ENCODE results near the gene ZNF263. TPM values are rescaled to one million over a fixed set of nuclear protein-coding genes. Genes with fewer than 3 reads are reported as not detected.

ZNF263 gene
- total and polyA plus RNA-seq, 2 of the 13 experiments (the other 11 are each of a cell fraction or from before 2014, with no cell fraction given) = 10.2 to 41.2 TPM

DNA sequence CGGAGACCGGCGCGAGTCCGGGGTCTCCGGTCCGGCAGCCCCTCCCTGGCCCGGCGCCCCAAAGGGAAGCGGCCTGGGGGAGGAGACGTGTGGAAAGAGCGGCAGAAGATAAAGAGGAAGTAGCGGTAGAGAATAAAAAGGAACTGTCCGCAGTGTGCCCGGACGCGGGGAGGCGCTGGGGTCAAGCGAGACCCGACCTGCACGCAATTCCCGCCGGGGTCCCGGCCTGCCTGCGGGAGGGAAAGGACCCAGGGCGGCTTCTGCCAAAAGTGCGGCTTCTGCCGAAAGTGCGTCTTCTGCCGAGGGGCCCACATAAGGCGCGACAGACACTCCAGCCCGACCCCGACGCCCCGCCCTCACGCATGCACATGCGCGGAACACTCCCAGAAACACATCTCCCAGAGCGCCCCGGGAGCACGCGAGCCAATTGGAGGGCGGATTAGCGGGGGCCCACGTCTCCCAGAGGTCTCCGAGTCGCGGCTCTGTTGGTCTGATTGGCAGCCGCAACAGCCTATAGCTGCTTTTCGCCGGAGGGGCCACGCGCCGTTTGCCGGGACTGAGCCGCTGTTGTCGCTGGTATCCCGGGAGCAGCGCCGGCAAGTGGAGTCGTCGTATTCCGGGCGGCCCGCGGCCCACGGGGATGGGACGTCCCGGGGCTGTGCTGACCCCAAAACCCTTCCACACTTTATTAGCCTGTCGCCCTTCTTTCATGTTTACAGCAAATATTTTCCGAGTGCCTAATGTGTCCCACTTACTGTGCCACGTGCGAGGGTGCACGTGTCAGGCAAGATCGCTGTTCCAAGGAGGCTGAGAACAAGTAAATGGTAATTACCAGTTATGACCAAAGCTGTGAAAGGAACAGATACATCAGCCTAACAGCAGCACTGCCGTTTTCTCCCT lies 18.9 kb upstream of the ZNF263 start (continued):
- TF ChIP-seq, protein P1, sequence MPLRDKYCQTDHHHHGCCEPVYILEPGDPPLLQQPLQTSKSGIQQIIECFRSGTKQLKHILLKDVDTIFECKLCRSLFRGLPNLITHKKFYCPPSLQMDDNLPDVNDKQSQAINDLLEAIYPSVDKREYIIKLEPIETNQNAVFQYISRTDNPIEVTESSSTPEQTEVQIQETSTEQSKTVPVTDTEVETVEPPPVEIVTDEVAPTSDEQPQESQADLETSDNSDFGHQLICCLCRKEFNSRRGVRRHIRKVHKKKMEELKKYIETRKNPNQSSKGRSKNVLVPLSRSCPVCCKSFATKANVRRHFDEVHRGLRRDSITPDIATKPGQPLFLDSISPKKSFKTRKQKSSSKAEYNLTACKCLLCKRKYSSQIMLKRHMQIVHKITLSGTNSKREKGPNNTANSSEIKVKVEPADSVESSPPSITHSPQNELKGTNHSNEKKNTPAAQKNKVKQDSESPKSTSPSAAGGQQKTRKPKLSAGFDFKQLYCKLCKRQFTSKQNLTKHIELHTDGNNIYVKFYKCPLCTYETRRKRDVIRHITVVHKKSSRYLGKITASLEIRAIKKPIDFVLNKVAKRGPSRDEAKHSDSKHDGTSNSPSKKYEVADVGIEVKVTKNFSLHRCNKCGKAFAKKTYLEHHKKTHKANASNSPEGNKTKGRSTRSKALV (CRISPR knock-in tag; IDR thresholded peaks at IDR 0.05) = 0 out of 2 replicates have a peak, but pooled peaks have one; percentile 3
- TF ChIP-seq FOXA3 (CRISPR knock-in tag; IDR thresholded peaks at IDR 0.05) = no peak; the same call in 1 of the 2 replicates
- TF ChIP-seq, protein P2, sequence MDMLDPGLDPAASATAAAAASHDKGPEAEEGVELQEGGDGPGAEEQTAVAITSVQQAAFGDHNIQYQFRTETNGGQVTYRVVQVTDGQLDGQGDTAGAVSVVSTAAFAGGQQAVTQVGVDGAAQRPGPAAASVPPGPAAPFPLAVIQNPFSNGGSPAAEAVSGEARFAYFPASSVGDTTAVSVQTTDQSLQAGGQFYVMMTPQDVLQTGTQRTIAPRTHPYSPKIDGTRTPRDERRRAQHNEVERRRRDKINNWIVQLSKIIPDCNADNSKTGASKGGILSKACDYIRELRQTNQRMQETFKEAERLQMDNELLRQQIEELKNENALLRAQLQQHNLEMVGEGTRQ (IDR thresholded peaks at IDR 0.05; ENCODE audit: low read depth, low read length) = peak; percentile 46
- TF ChIP-seq, protein P2 (CRISPR knock-in tag; IDR thresholded peaks at IDR 0.05; ENCODE audit: borderline replicate concordance) = peak; percentile 65; the same call in 1 of the 2 replicates
- TF ChIP-seq, protein P3, sequence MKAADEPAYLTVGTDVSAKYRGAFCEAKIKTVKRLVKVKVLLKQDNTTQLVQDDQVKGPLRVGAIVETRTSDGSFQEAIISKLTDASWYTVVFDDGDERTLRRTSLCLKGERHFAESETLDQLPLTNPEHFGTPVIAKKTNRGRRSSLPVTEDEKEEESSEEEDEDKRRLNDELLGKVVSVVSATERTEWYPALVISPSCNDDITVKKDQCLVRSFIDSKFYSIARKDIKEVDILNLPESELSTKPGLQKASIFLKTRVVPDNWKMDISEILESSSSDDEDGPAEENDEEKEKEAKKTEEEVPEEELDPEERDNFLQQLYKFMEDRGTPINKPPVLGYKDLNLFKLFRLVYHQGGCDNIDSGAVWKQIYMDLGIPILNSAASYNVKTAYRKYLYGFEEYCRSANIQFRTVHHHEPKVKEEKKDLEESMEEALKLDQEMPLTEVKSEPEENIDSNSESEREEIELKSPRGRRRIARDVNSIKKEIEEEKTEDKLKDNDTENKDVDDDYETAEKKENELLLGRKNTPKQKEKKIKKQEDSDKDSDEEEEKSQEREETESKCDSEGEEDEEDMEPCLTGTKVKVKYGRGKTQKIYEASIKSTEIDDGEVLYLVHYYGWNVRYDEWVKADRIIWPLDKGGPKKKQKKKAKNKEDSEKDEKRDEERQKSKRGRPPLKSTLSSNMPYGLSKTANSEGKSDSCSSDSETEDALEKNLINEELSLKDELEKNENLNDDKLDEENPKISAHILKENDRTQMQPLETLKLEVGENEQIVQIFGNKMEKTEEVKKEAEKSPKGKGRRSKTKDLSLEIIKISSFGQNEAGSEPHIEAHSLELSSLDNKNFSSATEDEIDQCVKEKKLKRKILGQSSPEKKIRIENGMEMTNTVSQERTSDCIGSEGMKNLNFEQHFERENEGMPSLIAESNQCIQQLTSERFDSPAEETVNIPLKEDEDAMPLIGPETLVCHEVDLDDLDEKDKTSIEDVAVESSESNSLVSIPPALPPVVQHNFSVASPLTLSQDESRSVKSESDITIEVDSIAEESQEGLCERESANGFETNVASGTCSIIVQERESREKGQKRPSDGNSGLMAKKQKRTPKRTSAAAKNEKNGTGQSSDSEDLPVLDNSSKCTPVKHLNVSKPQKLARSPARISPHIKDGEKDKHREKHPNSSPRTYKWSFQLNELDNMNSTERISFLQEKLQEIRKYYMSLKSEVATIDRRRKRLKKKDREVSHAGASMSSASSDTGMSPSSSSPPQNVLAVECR (CRISPR knock-in tag; IDR thresholded peaks at IDR 0.05; ENCODE audit: borderline replicate concordance) = peak; percentile 93
- TF ChIP-seq TEAD2 (CRISPR knock-in tag; IDR thresholded peaks at IDR 0.05) = no peak; the same call in 1 of the 2 replicates
- TF ChIP-seq, protein P4, sequence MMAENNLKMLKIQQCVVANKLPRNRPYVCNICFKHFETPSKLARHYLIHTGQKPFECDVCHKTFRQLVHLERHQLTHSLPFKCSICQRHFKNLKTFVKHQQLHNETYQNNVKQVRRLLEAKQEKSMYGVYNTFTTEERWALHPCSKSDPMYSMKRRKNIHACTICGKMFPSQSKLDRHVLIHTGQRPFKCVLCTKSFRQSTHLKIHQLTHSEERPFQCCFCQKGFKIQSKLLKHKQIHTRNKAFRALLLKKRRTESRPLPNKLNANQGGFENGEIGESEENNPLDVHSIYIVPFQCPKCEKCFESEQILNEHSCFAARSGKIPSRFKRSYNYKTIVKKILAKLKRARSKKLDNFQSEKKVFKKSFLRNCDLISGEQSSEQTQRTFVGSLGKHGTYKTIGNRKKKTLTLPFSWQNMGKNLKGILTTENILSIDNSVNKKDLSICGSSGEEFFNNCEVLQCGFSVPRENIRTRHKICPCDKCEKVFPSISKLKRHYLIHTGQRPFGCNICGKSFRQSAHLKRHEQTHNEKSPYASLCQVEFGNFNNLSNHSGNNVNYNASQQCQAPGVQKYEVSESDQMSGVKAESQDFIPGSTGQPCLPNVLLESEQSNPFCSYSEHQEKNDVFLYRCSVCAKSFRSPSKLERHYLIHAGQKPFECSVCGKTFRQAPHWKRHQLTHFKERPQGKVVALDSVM (CRISPR knock-in tag; IDR thresholded peaks at IDR 0.05) = no peak
- peak; percentile 87 for TF ChIP-seq GATAD1 (CRISPR knock-in tag; IDR thresholded peaks at IDR 0.05)
- TF ChIP-seq YY1 (IDR thresholded peaks at IDR 0.05; ENCODE audit: insufficient read depth, insufficient replicate concordance, low read depth, low read length) = peak; percentile 34
- TF ChIP-seq ZNF235 (CRISPR knock-in tag; IDR thresholded peaks at IDR 0.05; ENCODE audit: borderline replicate concordance) = no peak
- no peak for TF ChIP-seq ZSCAN30 (CRISPR knock-in tag; IDR thresholded peaks at IDR 0.05)

All from HepG2 (cell line).